WTC11 (cell line): Measurements from ENCODE around the gene NPAS1. TPM values are rescaled to one million over a fixed set of nuclear protein-coding genes. Genes with fewer than 3 reads are reported as not detected.

ENCODE experiments used
- ATAC-seq: fragments of 200-7000 bp; cut with Tn5 transposase; 2 replicates; pipeline ENCODE4 v1.10.0; 2021; ENCODE audit warnings: mild to moderate bottlenecking, moderate library complexity
- CTCF ChIA-PET: fragments of 300-600 bp; sonication (Branson Sonifier 250); formaldehyde crosslinking; loops from one replicate; lab custom pipeline; 2021; ENCODE audit warnings: antibody characterized with exemption; lab: Charles Lee
- POLR2A ChIA-PET: fragments of 350-600 bp; sonication (Branson Sonifier 250); formaldehyde crosslinking; loops from one replicate; lab custom pipeline; 2021; ENCODE audit warnings: antibody characterized with exemption; lab: Charles Lee
- DNase-seq: peaks from one replicate; pipeline ENCODE4 v3.0.0; 2021; ENCODE audit warnings: low spot score
- H3K27ac Mint-ChIP-seq: 2 replicates; pipeline ENCODE4 v1.8.0; 2021; ENCODE audit warnings: mixed read lengths
- H3K27me3 Mint-ChIP-seq: 2 replicates; pipeline ENCODE4 v1.8.0; 2021; ENCODE audit warnings: low read depth, mild to moderate bottlenecking, moderate library complexity, mixed read lengths
- H3K36me3 Mint-ChIP-seq: 2 replicates; pipeline ENCODE4 v1.8.0; 2021; ENCODE audit warnings: mixed read lengths
- H3K4me1 Mint-ChIP-seq: 2 replicates; pipeline ENCODE4 v1.8.0; 2022; ENCODE audit warnings: mixed read lengths
- H3K4me3 Mint-ChIP-seq: 2 replicates; pipeline ENCODE4 v1.8.0; 2021; ENCODE audit warnings: mild to moderate bottlenecking, moderate library complexity, mixed read lengths
- H3K9me3 Mint-ChIP-seq: 2 replicates; pipeline ENCODE4 v1.8.0; 2021; ENCODE audit warnings: mixed read lengths
- CREB1 ChIP-seq: sonication (generic); formaldehyde crosslinking; IDR thresholded peaks from 2 replicates; pipeline ENCODE4 v1.8.0; 2023; ENCODE audit warnings: mild to moderate bottlenecking, missing genetic modification reagents
- CREM ChIP-seq: sonication (generic); formaldehyde crosslinking; IDR thresholded peaks from 2 replicates; pipeline ENCODE4 v1.8.1; 2022; ENCODE audit warnings: mild to moderate bottlenecking, missing genetic modification reagents, moderate library complexity
- CTCF ChIP-seq: fragments of 200-600 bp; IDR thresholded peaks from 2 replicates; pipeline ENCODE4 v1.8.0; 2022; ENCODE audit warnings: antibody characterized with exemption
- ELF4 ChIP-seq: sonication (generic); formaldehyde crosslinking; IDR thresholded peaks from 2 replicates; pipeline ENCODE4 v1.8.1; 2022; ENCODE audit warnings: low read depth, mild to moderate bottlenecking, moderate library complexity, missing genetic modification reagents
- FOXP4 ChIP-seq: sonication (generic); formaldehyde crosslinking; IDR thresholded peaks from 2 replicates; pipeline ENCODE4 v1.8.0; 2022; ENCODE audit warnings: mild to moderate bottlenecking, missing genetic modification reagents
- GABPB1 ChIP-seq: sonication (generic); formaldehyde crosslinking; IDR thresholded peaks from 2 replicates; pipeline ENCODE4 v1.8.1; 2023; ENCODE audit warnings: mild to moderate bottlenecking, missing genetic modification reagents
- GTF2I ChIP-seq: fragments of 250-450 bp; sonication (Bioruptor Pico); conservative IDR thresholded peaks from 2 replicates; pipeline ENCODE4 v1.4.0; 2021; ENCODE audit warnings: mild to moderate bottlenecking
- HMGA2 ChIP-seq: fragments of 250-450 bp; sonication (Bioruptor Pico); IDR thresholded peaks from 2 replicates; pipeline ENCODE4 v1.4.0; 2021; ENCODE audit warnings: mild to moderate bottlenecking, moderate library complexity
- KAT7 ChIP-seq: sonication (generic); formaldehyde crosslinking; IDR thresholded peaks from 2 replicates; pipeline ENCODE4 v1.8.1; 2023; ENCODE audit warnings: missing genetic modification reagents, mild to moderate bottlenecking, borderline replicate concordance
- MXD4 ChIP-seq: fragments of 250-450 bp; sonication (Bioruptor Pico); IDR thresholded peaks from 2 replicates; pipeline ENCODE4 v1.8.0; 2021; ENCODE audit warnings: mild to moderate bottlenecking, moderate library complexity, borderline replicate concordance
- MYBL2 ChIP-seq: sonication (generic); formaldehyde crosslinking; IDR thresholded peaks from 2 replicates; pipeline ENCODE4 v1.8.1; 2023; ENCODE audit warnings: mild to moderate bottlenecking, moderate library complexity, missing genetic modification reagents
- OVOL2 ChIP-seq: fragments of 250-450 bp; sonication (Bioruptor Pico); IDR thresholded peaks from 2 replicates; pipeline ENCODE4 v1.9.0; 2021; ENCODE audit warnings: mild to moderate bottlenecking, borderline replicate concordance
- PRRX2 ChIP-seq: fragments of 250-450 bp; sonication (Bioruptor Pico); IDR thresholded peaks from 2 replicates; pipeline ENCODE4 v1.8.0; 2021; ENCODE audit warnings: mild to moderate bottlenecking
- SMAD4 ChIP-seq: sonication (generic); formaldehyde crosslinking; IDR thresholded peaks from 2 replicates; pipeline ENCODE4 v1.8.0; 2022; ENCODE audit warnings: mild to moderate bottlenecking, missing genetic modification reagents
- TEAD4 ChIP-seq: sonication (generic); formaldehyde crosslinking; IDR thresholded peaks from 2 replicates; pipeline ENCODE4 v1.8.0; 2022; ENCODE audit warnings: mild to moderate bottlenecking, missing genetic modification reagents
- ZBTB43 ChIP-seq: sonication (generic); formaldehyde crosslinking; IDR thresholded peaks from 2 replicates; pipeline ENCODE4 v1.8.1; 2023; ENCODE audit warnings: mild to moderate bottlenecking, missing genetic modification reagents
- ZNF232 ChIP-seq: sonication (generic); formaldehyde crosslinking; IDR thresholded peaks from 2 replicates; pipeline ENCODE4 v1.8.0; 2022; ENCODE audit warnings: mild to moderate bottlenecking, missing genetic modification reagents
- ZNF263 ChIP-seq: sonication (generic); formaldehyde crosslinking; IDR thresholded peaks from 2 replicates; pipeline ENCODE4 v1.8.1; 2022; ENCODE audit warnings: low read depth, mild to moderate bottlenecking, moderate library complexity, missing genetic modification reagents
- ZNF423 ChIP-seq: fragments of 250-450 bp; sonication (Bioruptor Pico); IDR thresholded peaks from 2 replicates; pipeline ENCODE4 v2.1.2; 2022; ENCODE audit warnings: mild to moderate bottlenecking, moderate library complexity
- total RNA-seq: library from RNA; stranded (reverse); gene quantifications from 3 replicates; pipeline ENCODE4 v1.2.3, GENCODE V29; 2021
- TF ChIP-seq, protein P1 (sequence below): sonication (generic); formaldehyde crosslinking; IDR thresholded peaks from 2 replicates; pipeline ENCODE4 v1.8.0; 2022; ENCODE audit warnings: mild to moderate bottlenecking, missing genetic modification reagents
- TF ChIP-seq, protein P2 (sequence below): sonication (generic); formaldehyde crosslinking; IDR thresholded peaks from 2 replicates; pipeline ENCODE4 v1.8.0; 2023; ENCODE audit warnings: mild to moderate bottlenecking, missing genetic modification reagents
- TF ChIP-seq, protein P3 (sequence below): sonication (generic); formaldehyde crosslinking; IDR thresholded peaks from 2 replicates; pipeline ENCODE4 v1.8.1; 2023; ENCODE audit warnings: mild to moderate bottlenecking, missing genetic modification reagents, moderate library complexity
- TF ChIP-seq, protein P4 (sequence below): sonication (generic); formaldehyde crosslinking; IDR thresholded peaks from 2 replicates; pipeline ENCODE4 v1.8.1; 2022; ENCODE audit warnings: mild to moderate bottlenecking, missing genetic modification reagents, moderate library complexity, borderline replicate concordance

NPAS1 gene
- total RNA-seq, 1 experiment from 2014 or later = 6.8 TPM

GRCh38 chr19:46992699-46993535 is 26.7 kb upstream of the NPAS1 start (continued):
- TF ChIP-seq, protein P1, sequence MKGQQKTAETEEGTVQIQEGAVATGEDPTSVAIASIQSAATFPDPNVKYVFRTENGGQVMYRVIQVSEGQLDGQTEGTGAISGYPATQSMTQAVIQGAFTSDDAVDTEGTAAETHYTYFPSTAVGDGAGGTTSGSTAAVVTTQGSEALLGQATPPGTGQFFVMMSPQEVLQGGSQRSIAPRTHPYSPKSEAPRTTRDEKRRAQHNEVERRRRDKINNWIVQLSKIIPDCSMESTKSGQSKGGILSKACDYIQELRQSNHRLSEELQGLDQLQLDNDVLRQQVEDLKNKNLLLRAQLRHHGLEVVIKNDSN (CRISPR knock-in tag) = no peak
- no peak for TF ChIP-seq ZNF232
- TF ChIP-seq GABPB1 (CRISPR knock-in tag) = no peak
- TF ChIP-seq MYBL2 = no peak
- no peak for TF ChIP-seq FOXP4
- no peak for TF ChIP-seq OVOL2 (CRISPR knock-in tag)
- TF ChIP-seq ZBTB43 (CRISPR knock-in tag) = no peak
- no peak for TF ChIP-seq GTF2I (CRISPR knock-in tag)
- TF ChIP-seq HMGA2 (CRISPR knock-in tag) = no peak
- TF ChIP-seq, protein P2, sequence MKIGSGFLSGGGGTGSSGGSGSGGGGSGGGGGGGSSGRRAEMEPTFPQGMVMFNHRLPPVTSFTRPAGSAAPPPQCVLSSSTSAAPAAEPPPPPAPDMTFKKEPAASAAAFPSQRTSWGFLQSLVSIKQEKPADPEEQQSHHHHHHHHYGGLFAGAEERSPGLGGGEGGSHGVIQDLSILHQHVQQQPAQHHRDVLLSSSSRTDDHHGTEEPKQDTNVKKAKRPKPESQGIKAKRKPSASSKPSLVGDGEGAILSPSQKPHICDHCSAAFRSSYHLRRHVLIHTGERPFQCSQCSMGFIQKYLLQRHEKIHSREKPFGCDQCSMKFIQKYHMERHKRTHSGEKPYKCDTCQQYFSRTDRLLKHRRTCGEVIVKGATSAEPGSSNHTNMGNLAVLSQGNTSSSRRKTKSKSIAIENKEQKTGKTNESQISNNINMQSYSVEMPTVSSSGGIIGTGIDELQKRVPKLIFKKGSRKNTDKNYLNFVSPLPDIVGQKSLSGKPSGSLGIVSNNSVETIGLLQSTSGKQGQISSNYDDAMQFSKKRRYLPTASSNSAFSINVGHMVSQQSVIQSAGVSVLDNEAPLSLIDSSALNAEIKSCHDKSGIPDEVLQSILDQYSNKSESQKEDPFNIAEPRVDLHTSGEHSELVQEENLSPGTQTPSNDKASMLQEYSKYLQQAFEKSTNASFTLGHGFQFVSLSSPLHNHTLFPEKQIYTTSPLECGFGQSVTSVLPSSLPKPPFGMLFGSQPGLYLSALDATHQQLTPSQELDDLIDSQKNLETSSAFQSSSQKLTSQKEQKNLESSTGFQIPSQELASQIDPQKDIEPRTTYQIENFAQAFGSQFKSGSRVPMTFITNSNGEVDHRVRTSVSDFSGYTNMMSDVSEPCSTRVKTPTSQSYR (CRISPR knock-in tag) = no peak

GRCh38 chr19:46993622-46994021 is 26.0 kb upstream of the NPAS1 start:
- Mint-ChIP-seq H3K4me3 (no peak overlapping the region), H3K9me3 (no peaks in the 10 kb centered on the region), H3K36me3 (peaks cover 24% of the 10 kb centered on the region), H3K27me3 (no peaks in the 10 kb centered on the region), H3K27ac (peak overlapping the region; percentile 63; the same call in 1 of the 2 replicates), H3K4me1 (peaks cover 11% of the 10 kb centered on the region)
- ChIA-PET CTCF (interaction anchor here (1.2 to 1.6 kb wide), 2 partner anchors 14 to 154 kb away, joined by 3 to 4 read pairs; no protein-coding TSS in a partner anchor), POLR2A (no interaction called here)
- TF ChIP-seq, protein P3, sequence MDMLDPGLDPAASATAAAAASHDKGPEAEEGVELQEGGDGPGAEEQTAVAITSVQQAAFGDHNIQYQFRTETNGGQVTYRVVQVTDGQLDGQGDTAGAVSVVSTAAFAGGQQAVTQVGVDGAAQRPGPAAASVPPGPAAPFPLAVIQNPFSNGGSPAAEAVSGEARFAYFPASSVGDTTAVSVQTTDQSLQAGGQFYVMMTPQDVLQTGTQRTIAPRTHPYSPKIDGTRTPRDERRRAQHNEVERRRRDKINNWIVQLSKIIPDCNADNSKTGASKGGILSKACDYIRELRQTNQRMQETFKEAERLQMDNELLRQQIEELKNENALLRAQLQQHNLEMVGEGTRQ (CRISPR knock-in tag) = no peak
- TF ChIP-seq, protein P4, sequence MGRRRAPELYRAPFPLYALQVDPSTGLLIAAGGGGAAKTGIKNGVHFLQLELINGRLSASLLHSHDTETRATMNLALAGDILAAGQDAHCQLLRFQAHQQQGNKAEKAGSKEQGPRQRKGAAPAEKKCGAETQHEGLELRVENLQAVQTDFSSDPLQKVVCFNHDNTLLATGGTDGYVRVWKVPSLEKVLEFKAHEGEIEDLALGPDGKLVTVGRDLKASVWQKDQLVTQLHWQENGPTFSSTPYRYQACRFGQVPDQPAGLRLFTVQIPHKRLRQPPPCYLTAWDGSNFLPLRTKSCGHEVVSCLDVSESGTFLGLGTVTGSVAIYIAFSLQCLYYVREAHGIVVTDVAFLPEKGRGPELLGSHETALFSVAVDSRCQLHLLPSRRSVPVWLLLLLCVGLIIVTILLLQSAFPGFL (CRISPR knock-in tag) = no peak
- TF ChIP-seq ZNF263 (CRISPR knock-in tag) (no peak), CTCF (no peak), TEAD4 (CRISPR knock-in tag) (no peak), PRRX2 (CRISPR knock-in tag) (no peak), CREM (CRISPR knock-in tag) (no peak), ELF4 (CRISPR knock-in tag) (no peak), OVOL2 (CRISPR knock-in tag) (no peak), ZNF232 (no peak), CREB1 (CRISPR knock-in tag) (no peak), KAT7 (no peak), MXD4 (CRISPR knock-in tag) (no peak), ZNF423 (no peak), SMAD4 (CRISPR knock-in tag) (no peak)
- TF ChIP-seq, protein P1 (CRISPR knock-in tag) = no peak
- ATAC-seq (no peak), DNase-seq (no peak)
